GM12878 (cell line): ENCODE results near the gene AP3D1. TPM values are rescaled to one million over a fixed set of nuclear protein-coding genes. Genes with fewer than 3 reads are reported as not detected.

ENCODE experiments used
- ATAC-seq: fragments of 200-7000 bp; cut with Tn5 transposase; 3 replicates; pipeline ENCODE4 v1.9.1; 2020; ENCODE audit warnings: mild to moderate bottlenecking, moderate library complexity
- BruUV-seq: library from RNA; stranded (reverse); fragments of 400-500 nt; replicated peaks from 2 replicates; lab custom pipeline; 2021; lab: Mats Ljungman, UMichigan
- CTCF ChIA-PET: fragments of 300-600 bp; sonication (Branson Sonifier 250); formaldehyde crosslinking; extraction: SDS; loops from one replicate; lab custom pipeline; 2021; ENCODE audit warnings: inconsistent platforms; lab: Yijun Ruan, JAX
- POLR2A ChIA-PET: fragments of 350-600 bp; formaldehyde crosslinking; extraction: SDS; loops from one replicate; lab custom pipeline; 2021; ENCODE audit warnings: inconsistent platforms; lab: Charles Lee
- RAD21 ChIA-PET: fragments of 300-600 bp; sonication (Branson Sonifier 250); formaldehyde crosslinking; loops from one replicate; lab custom pipeline; 2023; ENCODE audit warnings: antibody characterized with exemption; ENCODE audit not compliant: unreplicated experiment; lab: Charles Lee
- SMC1A ChIA-PET: fragments of 300-600 bp; sonication (Branson Sonifier 250); formaldehyde crosslinking; loops from one replicate; lab custom pipeline; 2023; ENCODE audit not compliant: unreplicated experiment, uncharacterized antibody; lab: Charles Lee
- DNase-seq: peaks from one replicate; pipeline ENCODE4 v3.0.0-alpha.2; 2011; ENCODE audit warnings: low read depth, low spot score
- FAIRE-seq: peaks from 3 replicates; lab custom pipeline; 2011; peaks lifted over from hg19 to GRCh38; lab: Jason Lieb, UNC
- H2AFZ ChIP-seq: 2 replicates; pipeline ENCODE4 v1.6.0; 2011; ENCODE audit warnings: low read depth, low read length, control low read depth; ENCODE audit not compliant: control insufficient read depth
- H3K27ac ChIP-seq: 2 replicates; pipeline ENCODE4 v1.5.1; 2011; ENCODE audit warnings: control low read depth; ENCODE audit not compliant: control insufficient read depth, insufficient read depth
- H3K27me3 ChIP-seq, 2 experiments: replicated peaks in 1 of 2; 2 replicates each; pipeline versions ENCODE4 v1.6.0 to v1.6.1; 2011; ENCODE audit warnings: low read length in 1 of 2; ENCODE audit not compliant: control insufficient read depth in 2 of 2, insufficient read depth in 2 of 2
- H3K36me3 ChIP-seq, 2 experiments: 2 replicates each; pipeline ENCODE4 v1.5.1; 2011; ENCODE audit warnings: low read length in 1 of 2; ENCODE audit not compliant: control insufficient read depth in 2 of 2, insufficient read depth in 2 of 2
- H3K4me1 ChIP-seq: 2 replicates; pipeline ENCODE4 v1.6.1; 2011; ENCODE audit warnings: mild to moderate bottlenecking, low read length, moderate library complexity, mixed read lengths; ENCODE audit not compliant: control insufficient read depth, insufficient read depth
- H3K4me2 ChIP-seq: 2 replicates; pipeline ENCODE4 v1.6.0; 2011; ENCODE audit warnings: control low read depth; ENCODE audit not compliant: control insufficient read depth, insufficient read depth
- H3K4me3 ChIP-seq: fragments of 200-600 bp; sonication (generic); 2 replicates; pipeline ENCODE4 v1.5.1; 2016
- H3K79me2 ChIP-seq: 2 replicates; pipeline ENCODE4 v1.6.0; 2011; ENCODE audit warnings: low read length; ENCODE audit not compliant: control insufficient read depth, insufficient read depth
- H3K9ac ChIP-seq: 2 replicates; pipeline ENCODE4 v1.8.0; 2011; ENCODE audit warnings: low read length, control low read depth, mixed read lengths; ENCODE audit not compliant: control insufficient read depth, insufficient read depth
- H3K9me3 ChIP-seq: replicated peaks from 3 replicates; pipeline ENCODE4 v1.5.1; 2011; ENCODE audit warnings: mild to moderate bottlenecking, low read length; ENCODE audit not compliant: control insufficient read depth, insufficient read depth
- H4K20me1 ChIP-seq: 2 replicates; pipeline ENCODE4 v1.6.0; 2011; ENCODE audit not compliant: control insufficient read depth, insufficient read depth
- BHLHE40 ChIP-seq, 2 experiments: fragments of 450-650 bp in 1 of 2; IDR thresholded peaks; 2 replicates each; pipeline ENCODE4 v1.6.1; 2011 to 2017; ENCODE audit warnings: low read depth in 2 of 2, borderline replicate concordance in 1 of 2, improper control_type of control experiment in 1 of 2, low read length in 1 of 2, mild to moderate bottlenecking in 1 of 2
- SP1 ChIP-seq: IDR thresholded peaks from one replicate; pipeline ENCODE4 v1.6.1; 2011; ENCODE audit warnings: low read depth, low read length
- TARDBP ChIP-seq: IDR thresholded peaks from 2 replicates; pipeline ENCODE4 v1.6.1; 2016; ENCODE audit warnings: borderline replicate concordance
- WGBS: methylation state at CpG from one replicate; pipeline ENCODE4 v1.1.6; 2016; ENCODE audit warnings: low lambda C conversion rate; ENCODE audit not compliant: insufficient replicate concordance, insufficient coverage; ENCODE audit errors: missing lambda C conversion rate; 5-methylcytosine and 5-hydroxymethylcytosine counted together
- in situ Hi-C: fragments of 300-500 bp; cut with MboI; formaldehyde crosslinking; loops from 9 replicates; pipeline ENCODE4 v1.14.3; 2018; ENCODE audit warnings: mixed read lengths
- intact Hi-C: fragments of 100-400 bp; cut with micrococcal nuclease; formaldehyde crosslinking; loops from one replicate; pipeline ENCODE4 v1.14.2; 2022; ENCODE audit not compliant: unreplicated experiment
- polyA plus RNA-seq, 11 experiments: library from polyadenylated mRNA; depleted of rRNA in 4 of 11; unstranded in 6 of 11; stranded (reverse) in 5 of 11; fragments of >200 nt; fragmentation: Nextera tagmentation in 4 of 11; fragmentation: Illumina TruSeq in 1 of 11; extraction: Ambion mirVana in 4 of 11; extraction: Trizol in 1 of 11; gene quantifications; 1 replicate in 1 of 11; 2 replicates in 10 of 11; pipeline versions ENCODE4 v1.2.1 to v1.2.3, GENCODE V29; 2011 to 2016; ENCODE audit warnings: inconsistent platforms in 2 of 11, missing spikeins in 2 of 11, low read depth in 1 of 11
- total RNA-seq, 4 experiments: library from RNA; depleted of rRNA in 3 of 4; stranded (reverse); fragments of >200 nt in 3 of 4; fragmentation: Illumina TruSeq in 1 of 4; extraction: Trizol in 1 of 4; gene quantifications; 2 replicates each; pipeline versions ENCODE4 v1.2.1 to v1.2.3, GENCODE V29; 2013 to 2021
- TF ChIP-seq, protein P1 (sequence below): fragments of 450-650 bp; IDR thresholded peaks from 2 replicates; pipeline ENCODE4 v1.6.1; 2016; ENCODE audit warnings: mild to moderate bottlenecking

The AP3D1 gene
- total and polyA plus RNA-seq, 10 of the 15 experiments (the other 5 are each of a cell fraction or from before 2014, with no cell fraction given), result 1.5 to 108 (median 59.1) TPM

DNA sequence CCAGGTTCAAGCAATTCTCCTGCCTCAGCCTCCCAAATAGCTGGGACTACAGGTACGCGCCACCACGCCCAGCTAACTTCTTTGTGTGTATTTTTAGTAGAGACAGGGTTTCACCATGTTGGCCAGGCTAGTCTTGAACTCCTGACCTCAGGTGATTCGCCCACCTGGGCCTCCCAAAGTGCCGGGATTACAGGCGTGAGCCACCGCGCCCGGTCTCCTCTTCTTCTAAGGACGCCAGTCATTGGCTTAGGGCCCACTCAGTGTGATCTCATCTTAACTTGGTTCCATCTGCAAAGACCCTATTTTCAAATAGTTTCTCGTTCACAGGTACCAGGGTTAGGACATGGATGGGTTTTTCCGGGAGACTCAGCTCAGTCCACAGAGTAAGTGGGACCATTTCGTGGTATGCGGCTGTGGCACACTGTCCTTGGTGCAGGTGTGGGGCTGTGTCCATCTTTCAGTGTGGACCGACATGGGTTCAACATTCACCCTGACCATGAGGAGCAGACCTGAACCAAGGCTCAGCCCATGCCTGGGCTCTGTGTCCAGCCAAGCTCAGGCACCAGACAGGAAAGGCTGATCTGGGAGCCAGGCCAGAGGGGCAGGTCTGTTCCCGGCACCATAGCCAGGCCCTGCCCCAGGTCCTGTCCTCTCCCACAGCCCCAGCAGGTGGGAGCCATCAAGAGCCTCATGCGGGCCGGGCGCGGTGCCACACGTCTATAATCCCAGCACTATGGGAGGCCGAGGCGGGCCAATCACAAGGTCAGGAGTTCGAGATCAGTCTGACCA, 97.6 kb downstream of the AP3D1 start:
- no peak for DNase-seq
- CTCF ChIA-PET, result interaction anchor here (0.8 to 3.0 kb wide), 5 partner anchors 12 to 98 kb away, joined by 3 to 27 read pairs (median 4); no protein-coding TSS in a partner anchor
- Histone ChIP-seq H3K9ac (no peak overlapping the region), H3K4me3 (no peak overlapping the region), H3K9me3 (no peaks in the 10 kb centered on the region), H3K27ac (peak overlapping the region; percentile 60), H3K36me3 (no peaks in the 10 kb centered on the region; a peak in 1 of 4 replicates), H2AFZ (no peak overlapping the region), H3K4me1 (peaks cover 54% of the 10 kb centered on the region), H3K27me3 (no peaks in the 10 kb centered on the region), H3K79me2 (peaks cover 32% of the 10 kb centered on the region), H3K4me2 (0 out of 2 replicates have a peak overlapping the region, but pooled peaks have one; percentile 50), H4K20me1 (peaks cover 7% of the 10 kb centered on the region)
- no peak for ATAC-seq
- SMC1A ChIA-PET, result interaction anchor here (1.2 to 2.5 kb wide), 4 partner anchors 9 to 36 kb away, joined by 3 to 9 read pairs (median 4); no protein-coding TSS in a partner anchor
- in situ Hi-C loops, result no loop called here
- no peak for FAIRE-seq
- RAD21 ChIA-PET, result interaction anchor here (0.7 to 2.7 kb wide), 9 partner anchors 12 to 156 kb away, joined by 3 to 17 read pairs (median 6); no protein-coding TSS in a partner anchor
- intact Hi-C loops, result loop anchor here (5.0 kb wide), 1 partner anchor 156 kb away; no protein-coding TSS in a partner anchor
- WGBS, result 72% methylated on average over 24 of the region's 24 CpGs
- BruUV-seq, result no TSS peak
- POLR2A ChIA-PET, result interaction anchor here (0.6 to 6.0 kb wide), 9 partner anchors 8 to 116 kb away, joined by 3 to 110 read pairs (median 11); partner anchors contain the start of gene MOB3A
- TF ChIP-seq TARDBP, result no peak
- no peak for TF ChIP-seq SP1
- 0 out of 4 replicates have a peak, but pooled peaks of 1 of the 2 experiments have one; percentile 11 for TF ChIP-seq BHLHE40 (IDR thresholded peaks at IDR 0.05; ENCODE audit: borderline replicate concordance in 1 of 2, low read depth in 2 of 2, low read length in 1 of 2)
- TF ChIP-seq, protein P1, sequence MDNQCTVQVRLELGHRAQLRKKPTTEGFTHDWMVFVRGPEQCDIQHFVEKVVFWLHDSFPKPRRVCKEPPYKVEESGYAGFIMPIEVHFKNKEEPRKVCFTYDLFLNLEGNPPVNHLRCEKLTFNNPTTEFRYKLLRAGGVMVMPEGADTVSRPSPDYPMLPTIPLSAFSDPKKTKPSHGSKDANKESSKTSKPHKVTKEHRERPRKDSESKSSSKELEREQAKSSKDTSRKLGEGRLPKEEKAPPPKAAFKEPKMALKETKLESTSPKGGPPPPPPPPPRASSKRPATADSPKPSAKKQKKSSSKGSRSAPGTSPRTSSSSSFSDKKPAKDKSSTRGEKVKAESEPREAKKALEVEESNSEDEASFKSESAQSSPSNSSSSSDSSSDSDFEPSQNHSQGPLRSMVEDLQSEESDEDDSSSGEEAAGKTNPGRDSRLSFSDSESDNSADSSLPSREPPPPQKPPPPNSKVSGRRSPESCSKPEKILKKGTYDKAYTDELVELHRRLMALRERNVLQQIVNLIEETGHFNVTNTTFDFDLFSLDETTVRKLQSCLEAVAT, result 0 out of 2 replicates have a peak, but pooled peaks have one; percentile 69
